Prostate gland (tissue), 2 donors: ENCODE data around the gene BHLHE40.

ENCODE experiments used
- CTCF ChIP-seq, 4 experiments: fragments of 200-600 bp in 2 of 4; fragments of 450-650 bp in 2 of 4; sonication (generic) in 2 of 4; IDR thresholded peaks; 1 replicate in 3 of 4; 2 replicates in 1 of 4; pipeline ENCODE4 v1.5.1; 2016 to 2019; ENCODE audit warnings: antibody characterized with exemption in 4 of 4, mild to moderate bottlenecking in 2 of 4, moderate library complexity in 2 of 4
- POLR2A ChIP-seq: fragments of 450-650 bp; IDR thresholded peaks from one replicate; pipeline ENCODE4 v1.6.1; 2016; ENCODE audit warnings: antibody characterized with exemption, mild to moderate bottlenecking
- POLR2AphosphoS5 ChIP-seq: sonication (generic); formaldehyde crosslinking; IDR thresholded peaks from one replicate; pipeline ENCODE4 v1.6.1; 2017; ENCODE audit warnings: antibody characterized with exemption

GRCh38 chr3:4979428-4980228 lies at the start of gene BHLHE40:
- TF ChIP-seq POLR2A (peak; percentile 84), POLR2AphosphoS5 (peak; percentile 55), CTCF (IDR thresholded peaks at IDR 0.05) (peak in 1 of 4 experiments; percentile 10)
